Left ventricle myocardium inferior (tissue), 1 donor: Measurements from ENCODE around the gene MED15. TPM values are rescaled to one million over a fixed set of nuclear protein-coding genes. Genes with fewer than 3 reads are reported as not detected.
"Not testable (repeated sequence)": the region's sequence is repeated elsewhere in the genome, so short reads cannot be mapped to it uniquely, and the experiment has no call there.

Source experiments
- DNase-seq: peaks from one replicate; pipeline ENCODE4 v3.0.0-alpha.2; 2020
- H3K27ac ChIP-seq: fragments of 200-600 bp; replicated peaks from 2 replicates; pipeline ENCODE4 v1.8.0; 2021
- H3K27me3 ChIP-seq: fragments of 200-600 bp; 2 replicates; pipeline ENCODE4 v1.8.0; 2021; ENCODE audit warnings: low read depth
- H3K36me3 ChIP-seq: fragments of 200-600 bp; 2 replicates; pipeline ENCODE4 v1.8.0; 2021
- H3K4me1 ChIP-seq: fragments of 200-600 bp; 2 replicates; pipeline ENCODE4 v1.8.0; 2021
- H3K4me3 ChIP-seq: fragments of 200-600 bp; 2 replicates; pipeline ENCODE4 v1.8.0; 2021; ENCODE audit warnings: mild to moderate bottlenecking, moderate library complexity
- H3K9me3 ChIP-seq: fragments of 200-600 bp; replicated peaks from 2 replicates; pipeline ENCODE4 v1.8.0; 2021
- intact Hi-C: fragments of 100-400 bp; cut with micrococcal nuclease; formaldehyde crosslinking; loops from one replicate; pipeline ENCODE4 v1.11.0; 2022
- total RNA-seq: library from RNA; stranded (reverse); fragmentation: NEBNext Ultra II Directional; extraction: Animal tissue kit (Norgen Biotek cat#: 25700); gene quantifications from one replicate; pipeline ENCODE4 v1.2.1, GENCODE V29; 2021
- TF ChIP-seq, protein P1 (sequence below): fragments of 200-600 bp; IDR thresholded peaks from 2 replicates; pipeline ENCODE4 v1.8.0; 2021; ENCODE audit warnings: antibody characterized with exemption, mild to moderate bottlenecking, borderline replicate concordance
- donor health status: DM: no; HTN: yes; CAD: no; lungs with severe emphysema.

The MED15 gene
- total RNA-seq, 1 donor from 2014 or later, result 40.3 TPM

DNA sequence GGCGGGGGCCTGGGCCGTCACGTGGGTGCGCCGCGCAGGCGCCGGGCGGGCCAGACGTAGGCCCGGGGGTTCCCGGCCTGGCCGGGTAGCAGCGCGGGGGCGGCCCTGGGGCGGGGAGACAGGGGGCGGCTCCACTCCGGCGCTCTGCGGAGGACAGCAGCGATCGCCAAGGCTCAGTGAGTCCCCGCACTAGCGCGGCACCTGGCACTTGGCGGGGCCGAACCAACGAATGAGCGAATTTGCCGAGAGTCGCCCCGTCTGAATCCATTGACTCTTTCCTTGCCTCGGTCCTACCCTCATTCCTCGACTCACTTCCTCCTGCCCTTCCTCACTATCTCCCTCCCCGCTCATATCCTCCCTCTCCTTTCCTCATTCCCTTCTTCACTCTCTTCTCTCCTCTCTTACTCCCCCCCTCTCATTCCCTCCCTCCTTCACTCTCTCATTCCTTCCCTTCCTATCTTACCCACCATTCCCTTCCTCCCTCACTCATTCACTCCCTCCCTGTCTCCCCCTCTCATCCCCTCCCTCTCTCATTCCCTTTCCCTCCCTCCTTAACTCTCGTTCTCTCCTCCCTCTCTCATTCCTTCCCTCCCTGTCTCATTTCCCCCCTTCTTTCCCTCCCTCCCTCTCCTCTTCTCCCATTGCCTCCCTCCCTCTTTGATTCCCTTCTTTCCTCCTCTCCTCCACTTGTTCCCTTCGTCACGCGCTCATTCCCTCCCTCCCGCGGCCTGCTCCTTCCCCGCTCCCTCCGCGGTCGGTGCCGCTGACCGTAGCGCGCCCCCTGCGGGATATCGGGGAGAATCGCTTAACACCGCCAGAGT is 11.3 kb upstream of the MED15 start:
- H3K36me3 ChIP-seq, result peaks cover 4% of the 10 kb centered on the region
- DNase-seq, result peak; percentile 93
- intact Hi-C loops, result loop anchor here (10.0 kb wide), 1 partner anchor 59 kb away; no protein-coding TSS in a partner anchor
- H3K27ac ChIP-seq, result peak overlapping the region; percentile 94
- H3K27me3 ChIP-seq, result no peaks in the 10 kb centered on the region
- peaks cover 35% of the 10 kb centered on the region for H3K4me1 ChIP-seq
- TF ChIP-seq, protein P1, sequence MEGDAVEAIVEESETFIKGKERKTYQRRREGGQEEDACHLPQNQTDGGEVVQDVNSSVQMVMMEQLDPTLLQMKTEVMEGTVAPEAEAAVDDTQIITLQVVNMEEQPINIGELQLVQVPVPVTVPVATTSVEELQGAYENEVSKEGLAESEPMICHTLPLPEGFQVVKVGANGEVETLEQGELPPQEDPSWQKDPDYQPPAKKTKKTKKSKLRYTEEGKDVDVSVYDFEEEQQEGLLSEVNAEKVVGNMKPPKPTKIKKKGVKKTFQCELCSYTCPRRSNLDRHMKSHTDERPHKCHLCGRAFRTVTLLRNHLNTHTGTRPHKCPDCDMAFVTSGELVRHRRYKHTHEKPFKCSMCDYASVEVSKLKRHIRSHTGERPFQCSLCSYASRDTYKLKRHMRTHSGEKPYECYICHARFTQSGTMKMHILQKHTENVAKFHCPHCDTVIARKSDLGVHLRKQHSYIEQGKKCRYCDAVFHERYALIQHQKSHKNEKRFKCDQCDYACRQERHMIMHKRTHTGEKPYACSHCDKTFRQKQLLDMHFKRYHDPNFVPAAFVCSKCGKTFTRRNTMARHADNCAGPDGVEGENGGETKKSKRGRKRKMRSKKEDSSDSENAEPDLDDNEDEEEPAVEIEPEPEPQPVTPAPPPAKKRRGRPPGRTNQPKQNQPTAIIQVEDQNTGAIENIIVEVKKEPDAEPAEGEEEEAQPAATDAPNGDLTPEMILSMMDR, result peak; percentile 89
- H3K9me3 ChIP-seq, result no peaks in the 10 kb centered on the region
- H3K4me3 ChIP-seq, result peak overlapping the region; percentile 74

DNA sequence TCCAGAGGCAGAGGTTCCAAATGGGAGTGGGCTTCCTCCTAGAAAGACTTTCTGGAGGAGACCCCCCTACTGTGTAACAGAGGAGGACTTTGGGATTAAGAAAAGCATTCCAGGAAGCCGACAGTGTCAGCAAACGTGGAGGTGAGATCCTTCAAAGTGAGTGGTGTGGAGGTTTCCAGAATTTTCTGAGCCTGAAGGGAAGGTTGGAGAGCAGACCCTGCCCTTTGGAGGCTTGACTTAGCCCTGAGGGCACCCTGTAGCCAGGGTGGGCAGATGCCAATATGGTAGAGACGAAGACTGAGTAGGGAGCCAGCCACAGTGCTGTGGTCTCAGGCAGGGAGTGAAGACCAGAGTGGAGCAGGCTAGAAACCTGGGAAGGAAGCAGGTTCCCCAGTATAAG is 10.0 kb upstream of the MED15 start:
- Histone ChIP-seq H3K27me3 (no peaks in the 10 kb centered on the region), H3K27ac (no peak overlapping the region), H3K36me3 (peaks cover 10% of the 10 kb centered on the region), H3K4me1 (peaks cover 35% of the 10 kb centered on the region), H3K9me3 (no peaks in the 10 kb centered on the region), H3K4me3 (no peak overlapping the region)
- intact Hi-C loops, result loop anchor here (10.0 kb wide), 1 partner anchor 57 kb away; no protein-coding TSS in a partner anchor
- TF ChIP-seq, protein P1, result no peak
- DNase-seq, result no peak

DNA sequence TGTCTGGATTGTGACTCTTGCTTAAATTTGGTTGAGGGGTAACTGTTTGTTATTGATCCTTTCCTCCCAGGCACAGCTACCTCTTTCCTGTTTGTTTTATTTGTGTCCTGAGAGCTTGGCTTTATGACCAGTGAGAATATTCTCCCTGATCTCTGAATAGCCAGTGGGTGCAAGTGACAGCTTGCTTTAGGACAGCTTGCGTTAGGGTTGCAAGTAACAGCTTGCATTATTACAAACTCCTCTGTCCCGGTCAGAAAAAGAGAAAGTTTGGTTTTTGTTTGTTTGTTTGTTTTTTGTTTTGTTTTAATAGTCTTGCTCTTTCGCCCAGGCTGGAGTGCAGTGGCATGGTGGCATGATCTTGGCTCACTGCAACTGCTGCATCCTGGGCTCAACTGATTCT is 8.5 kb upstream of the MED15 start:
- Histone ChIP-seq H3K36me3 (peaks cover 10% of the 10 kb centered on the region), H3K9me3 (no peaks in the 10 kb centered on the region), H3K4me1 (peaks cover 25% of the 10 kb centered on the region), H3K27ac (no peak overlapping the region), H3K27me3 (no peaks in the 10 kb centered on the region), H3K4me3 (no peak overlapping the region)
- TF ChIP-seq, protein P1, result no peak
- DNase-seq, result no peak
- intact Hi-C loops, result loop anchor here (10.0 kb wide), 1 partner anchor 56 kb away; no protein-coding TSS in a partner anchor

DNA sequence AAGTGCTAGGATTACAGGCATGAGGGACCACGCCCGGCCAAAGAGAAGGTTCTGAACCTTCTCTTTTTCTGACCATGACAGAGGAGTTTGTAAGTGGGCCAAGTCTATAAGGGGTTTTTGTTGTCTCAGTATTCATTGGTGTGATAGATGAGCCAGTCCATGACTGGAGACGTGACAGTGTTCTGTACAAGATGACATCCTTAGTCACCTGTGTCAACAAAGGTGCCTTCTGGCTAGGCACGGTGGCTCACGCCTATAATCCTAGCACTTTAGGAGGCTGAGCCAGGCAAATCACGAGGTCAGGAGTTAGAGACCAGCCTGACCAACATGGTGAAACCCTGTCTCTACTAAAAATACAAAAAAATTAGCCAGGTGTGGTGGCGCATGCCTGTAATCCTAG is 7.6 kb upstream of the MED15 start:
- TF ChIP-seq, protein P1, result no peak
- Histone ChIP-seq H3K36me3 (peaks cover 10% of the 10 kb centered on the region), H3K27ac (no peak overlapping the region), H3K27me3 (no peaks in the 10 kb centered on the region), H3K4me3 (no peak overlapping the region), H3K4me1 (peaks cover 17% of the 10 kb centered on the region), H3K9me3 (no peaks in the 10 kb centered on the region)
- intact Hi-C loops, result loop anchor here (10.0 kb wide), 1 partner anchor 55 kb away; no protein-coding TSS in a partner anchor
- DNase-seq, result no peak

DNA sequence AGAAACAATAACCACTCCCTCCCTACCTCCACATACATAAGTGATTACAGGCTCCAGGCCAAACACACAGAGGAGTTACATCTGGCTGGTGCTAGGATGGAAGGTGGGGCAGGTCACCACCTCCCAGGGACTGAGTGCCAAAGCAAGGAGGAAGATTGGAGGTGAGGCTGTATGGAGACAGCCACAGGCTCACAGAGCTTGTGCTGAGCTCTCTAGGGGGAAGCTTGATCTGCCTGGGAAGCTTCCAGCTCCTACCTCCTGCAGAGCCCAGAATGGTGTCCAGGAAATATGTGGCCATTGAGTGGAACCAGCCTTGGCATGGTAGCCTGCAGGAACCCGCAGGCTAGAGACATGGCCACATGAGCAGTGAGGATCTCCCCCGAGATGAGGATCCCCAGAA is 3.6 kb upstream of the MED15 start:
- Histone ChIP-seq H3K4me1 (peaks cover 23% of the 10 kb centered on the region), H3K27me3 (no peaks in the 10 kb centered on the region), H3K9me3 (no peaks in the 10 kb centered on the region), H3K36me3 (peaks cover 10% of the 10 kb centered on the region), H3K27ac (no peak overlapping the region), H3K4me3 (no peak overlapping the region)
- intact Hi-C loops, result no loop called here
- TF ChIP-seq, protein P1, result no peak
- no peak for DNase-seq

DNA sequence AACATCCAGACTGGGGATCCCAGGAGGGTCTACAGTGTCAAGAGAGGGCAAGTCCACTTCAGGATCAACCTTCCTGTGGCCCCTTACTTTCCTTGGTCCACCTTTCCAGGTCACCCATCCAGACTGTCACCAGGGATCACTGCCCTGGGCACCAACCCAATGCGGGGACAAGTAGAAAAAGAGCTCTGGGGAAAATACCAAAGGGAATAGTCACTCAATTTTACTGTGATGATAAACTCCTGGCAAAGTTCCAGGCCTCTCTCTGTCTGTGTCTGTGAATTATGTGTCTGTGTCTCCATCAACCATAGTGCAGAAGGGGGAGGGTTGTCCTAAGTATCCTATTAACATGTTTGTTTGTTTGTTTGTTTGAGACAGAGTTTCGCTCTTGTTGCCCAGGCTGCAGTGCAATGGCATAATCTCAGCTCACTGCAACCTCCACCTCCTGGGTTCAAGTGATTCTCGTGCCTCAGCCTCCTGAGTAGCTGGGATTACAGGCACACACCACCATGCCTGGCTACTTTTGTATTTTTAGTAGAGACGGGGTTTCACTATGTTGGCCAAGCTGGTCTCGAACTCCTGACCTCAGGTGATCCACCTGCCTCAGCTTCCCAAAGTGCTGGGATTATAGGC is 3.0 kb upstream of the MED15 start:
- H3K9me3 ChIP-seq, H3K27me3 ChIP-seq, intact Hi-C loops, H3K27ac ChIP-seq, H3K4me3 ChIP-seq, DNase-seq: not testable (repeated sequence)
- H3K36me3 ChIP-seq, result peaks cover 10% of the 10 kb centered on the region
- peaks cover 29% of the 10 kb centered on the region for H3K4me1 ChIP-seq
